Urinary bladder (tissue), 2 donors: ENCODE results near the gene FBXW10. TPM values are rescaled to one million over a fixed set of nuclear protein-coding genes. Genes with fewer than 3 reads are reported as not detected.

Experiments
- polyA plus RNA-seq: library from polyadenylated mRNA; stranded (reverse); fragments of 200-250 nt; gene quantifications from one replicate; pipeline ENCODE4 v1.2.3, GENCODE V29; 2013
- small RNA-seq: library from RNA; depleted of rRNA; stranded (forward); fragments of <200 nt; gene quantifications from one replicate; pipeline ENCODE3, GENCODE V24; 2014
- total RNA-seq: library from RNA; depleted of rRNA; stranded (reverse); fragments of >200 nt; gene quantifications from one replicate; pipeline ENCODE4 v1.2.3, GENCODE V29; 2014
- donor health status: healthy.

FBXW10 gene
- total and polyA plus RNA-seq, 2 donors = 0.03 TPM; not detected in 1

Small RNA genes within 50 kb of the gene (small RNA-seq; reads per million reads assigned to genes)
- not detected for gene AC026271.4

Other genes starting within 250 kb of the FBXW10 start
- not detected for gene TBC1D28, start 99.7 kb upstream of the FBXW10 start, total RNA-seq
- not detected for gene TBC1D28, start 99.7 kb upstream of the FBXW10 start, polyA plus RNA-seq
- 6.1 TPM for gene FOXO3B, start 61.7 kb upstream of the FBXW10 start, total RNA-seq
- 3.0 TPM for gene FOXO3B, start 61.7 kb upstream of the FBXW10 start, polyA plus RNA-seq
- 61.0 TPM for gene TVP23B, start 37.1 kb downstream of the FBXW10 start, total RNA-seq
- gene TVP23B, start 37.1 kb downstream of the FBXW10 start, polyA plus RNA-seq = 34.8 TPM
- gene PRPSAP2, start 114.1 kb downstream of the FBXW10 start, total RNA-seq = 47.2 TPM
- gene PRPSAP2, start 114.1 kb downstream of the FBXW10 start, polyA plus RNA-seq = 19.2 TPM
- not detected for gene SLC5A10, start 208.1 kb downstream of the FBXW10 start, total RNA-seq
- gene SLC5A10, start 208.1 kb downstream of the FBXW10 start, polyA plus RNA-seq = 0.05 TPM